Thyroid gland (tissue), 4 donors: ENCODE measurements around the gene ANKS1A.

Source experiments
- POLR2A ChIP-seq, 2 donors: fragments of 450-650 bp; IDR thresholded peaks; one replicate each; pipeline ENCODE4 v1.6.1; 2017; ENCODE audit warnings: antibody characterized with exemption in 2 of 2, mild to moderate bottlenecking in 2 of 2, moderate library complexity in 1 of 2
- TF ChIP-seq, protein P1 (sequence below), 6 experiments: fragments of 200-600 bp in 3 of 6; fragments of 450-650 bp in 3 of 6; sonication (generic) in 3 of 6; IDR thresholded peaks; one replicate each; pipeline ENCODE4 v1.5.1; 2016 to 2019; ENCODE audit warnings: antibody characterized with exemption in 6 of 6, mild to moderate bottlenecking in 2 of 6, inconsistent platforms in 1 of 6, moderate library complexity in 1 of 6

DNA sequence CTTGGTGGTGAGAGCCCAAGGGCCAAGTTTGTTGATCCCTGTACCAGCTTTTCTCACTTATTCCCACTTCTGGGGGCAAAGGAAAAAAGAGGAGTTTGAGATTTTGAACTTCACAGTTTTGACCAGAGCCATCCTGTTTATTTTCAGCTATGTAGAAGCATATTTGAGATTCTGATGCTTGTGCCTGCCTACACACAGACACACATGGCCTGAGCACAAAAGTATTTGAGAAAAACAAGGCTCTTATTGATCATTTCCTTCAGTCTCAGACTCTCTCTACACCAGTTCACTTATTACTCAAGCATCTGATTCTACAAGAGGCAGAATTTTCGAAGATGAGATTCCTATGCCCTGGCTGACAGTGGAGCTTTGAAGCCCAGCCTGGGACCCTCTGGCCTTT, 151.3 kb downstream of the ANKS1A start:
- TF ChIP-seq, protein P1, sequence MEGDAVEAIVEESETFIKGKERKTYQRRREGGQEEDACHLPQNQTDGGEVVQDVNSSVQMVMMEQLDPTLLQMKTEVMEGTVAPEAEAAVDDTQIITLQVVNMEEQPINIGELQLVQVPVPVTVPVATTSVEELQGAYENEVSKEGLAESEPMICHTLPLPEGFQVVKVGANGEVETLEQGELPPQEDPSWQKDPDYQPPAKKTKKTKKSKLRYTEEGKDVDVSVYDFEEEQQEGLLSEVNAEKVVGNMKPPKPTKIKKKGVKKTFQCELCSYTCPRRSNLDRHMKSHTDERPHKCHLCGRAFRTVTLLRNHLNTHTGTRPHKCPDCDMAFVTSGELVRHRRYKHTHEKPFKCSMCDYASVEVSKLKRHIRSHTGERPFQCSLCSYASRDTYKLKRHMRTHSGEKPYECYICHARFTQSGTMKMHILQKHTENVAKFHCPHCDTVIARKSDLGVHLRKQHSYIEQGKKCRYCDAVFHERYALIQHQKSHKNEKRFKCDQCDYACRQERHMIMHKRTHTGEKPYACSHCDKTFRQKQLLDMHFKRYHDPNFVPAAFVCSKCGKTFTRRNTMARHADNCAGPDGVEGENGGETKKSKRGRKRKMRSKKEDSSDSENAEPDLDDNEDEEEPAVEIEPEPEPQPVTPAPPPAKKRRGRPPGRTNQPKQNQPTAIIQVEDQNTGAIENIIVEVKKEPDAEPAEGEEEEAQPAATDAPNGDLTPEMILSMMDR (IDR thresholded peaks at IDR 0.05): no peak
- no peak for TF ChIP-seq POLR2A (IDR thresholded peaks at IDR 0.05)
